Measurements from ENCODE around the gene TBC1D10A. TPM values are rescaled to one million over a fixed set of nuclear protein-coding genes. Genes with fewer than 3 reads are reported as not detected.

TBC1D10A gene
- total RNA-seq, 2 donors from 2014 or later, result 46.1 to 51.2 TPM

- H3K27me3 ChIP-seq (replicated peaks; ENCODE audit: insufficient read depth), result no peaks in the 10 kb centered on the region
- TF ChIP-seq CTCF (IDR thresholded peaks at IDR 0.05) (no peak), POLR2AphosphoS5 (IDR thresholded peaks at IDR 0.05) (no peak), POLR2A (IDR thresholded peaks at IDR 0.05) (no peak)
- DNase-seq (ENCODE audit: low spot score), result no peak
- H3K9me3 ChIP-seq, result no peaks in the 10 kb centered on the region
- H3K36me3 ChIP-seq, result peaks cover 34 to 59% of the 10 kb centered on the region in 2 donors
- WGBS, result 88% methylated on average over 4 of the region's 4 CpGs
- intact Hi-C loops (cut with DNase I), result no loop called here
- no peaks in the 10 kb centered on the region for H3K4me1 ChIP-seq (replicated peaks)
- no peak overlapping the region for H3K27ac ChIP-seq
- H3K4me3 ChIP-seq, result no peak overlapping the region
Measured at GRCh38 chr22:30334646-30335045, 7.9 kb upstream of the TBC1D10A start.

GRCh38 chr22:30333707-30334087, 7.0 kb upstream of the TBC1D10A start:
- no peak overlapping the region for H3K27ac ChIP-seq
- TF ChIP-seq POLR2A (IDR thresholded peaks at IDR 0.05), result no peak
- no peak for TF ChIP-seq POLR2AphosphoS5 (IDR thresholded peaks at IDR 0.05)
- no peak for TF ChIP-seq CTCF (IDR thresholded peaks at IDR 0.05)
- H3K27me3 ChIP-seq (replicated peaks; ENCODE audit: insufficient read depth), result no peaks in the 10 kb centered on the region
- H3K9me3 ChIP-seq, result no peaks in the 10 kb centered on the region
- H3K4me1 ChIP-seq (replicated peaks), result no peaks in the 10 kb centered on the region
- H3K36me3 ChIP-seq, result peaks cover 24 to 50% of the 10 kb centered on the region in 2 donors
- 87% methylated on average over 3 of the region's 3 CpGs for WGBS
- intact Hi-C loops (cut with DNase I), result no loop called here
- no peak for DNase-seq (ENCODE audit: low spot score)
- no peak overlapping the region for H3K4me3 ChIP-seq

- H3K27ac ChIP-seq, result no peak overlapping the region
Measured at GRCh38 chr22:30332994-30333706, 6.4 kb upstream of the TBC1D10A start.

GRCh38 chr22:30332551-30332950, 5.8 kb upstream of the TBC1D10A start:
- DNase-seq (ENCODE audit: low spot score), result no peak
- no peaks in the 10 kb centered on the region for H3K4me1 ChIP-seq (replicated peaks)
- H3K9me3 ChIP-seq, result no peaks in the 10 kb centered on the region
- peaks cover 21 to 39% of the 10 kb centered on the region in 2 donors for H3K36me3 ChIP-seq
- no peaks in the 10 kb centered on the region for H3K27me3 ChIP-seq (replicated peaks; ENCODE audit: insufficient read depth)
- H3K27ac ChIP-seq, result no peak overlapping the region
- TF ChIP-seq POLR2A (IDR thresholded peaks at IDR 0.05), result no peak
- TF ChIP-seq CTCF (IDR thresholded peaks at IDR 0.05), result no peak
- TF ChIP-seq POLR2AphosphoS5 (IDR thresholded peaks at IDR 0.05), result no peak
- 84% methylated on average over 5 of the region's 5 CpGs for WGBS
- intact Hi-C loops (cut with DNase I), result no loop called here
- no peak overlapping the region for H3K4me3 ChIP-seq

More at GRCh38 chr22:30332994-30333706, 6.4 kb upstream of the TBC1D10A start:
- intact Hi-C loops (cut with DNase I), result no loop called here
- Histone ChIP-seq H3K27me3 (replicated peaks; ENCODE audit: insufficient read depth) (no peaks in the 10 kb centered on the region), H3K36me3 (peaks cover 21 to 44% of the 10 kb centered on the region in 2 donors), H3K4me3 (no peak overlapping the region), H3K4me1 (replicated peaks) (no peaks in the 10 kb centered on the region), H3K9me3 (no peaks in the 10 kb centered on the region)
- 77% methylated on average over 2 of the region's 2 CpGs for WGBS
- no peak for DNase-seq (ENCODE audit: low spot score)
- TF ChIP-seq CTCF (IDR thresholded peaks at IDR 0.05), result no peak
- TF ChIP-seq POLR2AphosphoS5 (IDR thresholded peaks at IDR 0.05), result no peak
- TF ChIP-seq POLR2A (IDR thresholded peaks at IDR 0.05), result no peak

All from prostate gland (tissue), 2 donors.